KG1 (cell line): ENCODE measurements around the gene CNIH3.
"Not testable (repeated sequence)": the region's sequence is repeated elsewhere in the genome, so short reads cannot be mapped to it uniquely, and the experiment has no call there.

Experiments used
- DNase-seq: peaks from one replicate; lab custom pipeline; 2025; lab: John Stamatoyannopoulos, UW

The CNIH3 gene

GRCh38 chr1:224689374-224689773 lies 73.3 kb downstream of the CNIH3 start:
- DNase-seq: no peak

GRCh38 chr1:224690576-224690975 lies 74.5 kb downstream of the CNIH3 start:
- no peak for DNase-seq

DNA sequence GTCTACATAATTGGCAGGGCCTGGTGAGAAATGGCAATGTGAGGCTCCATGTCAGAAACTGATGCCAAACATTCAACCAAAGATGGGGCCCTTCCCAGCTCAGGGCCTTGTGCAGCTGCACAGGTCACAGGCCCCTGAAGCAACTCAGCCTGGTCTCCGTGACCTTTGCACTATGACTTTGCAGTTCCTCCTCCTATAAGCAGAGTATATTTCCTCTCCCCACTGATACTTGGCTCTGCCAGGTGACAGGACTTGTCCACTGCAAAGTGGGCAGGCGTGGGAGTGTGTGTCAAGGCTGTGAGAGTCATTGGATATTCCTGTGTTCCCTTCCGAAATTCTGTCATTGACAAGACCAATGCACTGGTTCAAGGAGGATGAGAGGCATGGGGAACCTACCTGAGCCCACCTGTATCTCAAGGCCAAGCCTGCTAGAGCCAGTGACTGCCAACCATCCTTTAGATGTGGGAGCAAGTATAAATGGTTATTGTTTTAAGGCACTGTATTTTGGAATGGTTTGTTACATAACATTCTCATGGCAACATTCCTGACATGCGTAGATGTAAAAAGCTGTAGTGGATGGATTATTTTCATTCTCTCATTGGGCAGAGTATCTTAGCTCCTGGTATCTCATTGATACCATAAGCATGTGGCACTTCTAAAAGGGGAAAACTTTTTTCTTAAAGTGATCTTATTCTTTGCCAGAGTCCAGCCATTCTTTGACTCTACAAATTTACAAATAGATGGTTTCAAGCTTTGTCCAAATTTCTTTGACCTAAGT lies 75.2 kb downstream of the CNIH3 start:
- no peak for DNase-seq

GRCh38 chr1:224694969-224695368 lies 78.9 kb downstream of the CNIH3 start:
- no peak for DNase-seq

DNA sequence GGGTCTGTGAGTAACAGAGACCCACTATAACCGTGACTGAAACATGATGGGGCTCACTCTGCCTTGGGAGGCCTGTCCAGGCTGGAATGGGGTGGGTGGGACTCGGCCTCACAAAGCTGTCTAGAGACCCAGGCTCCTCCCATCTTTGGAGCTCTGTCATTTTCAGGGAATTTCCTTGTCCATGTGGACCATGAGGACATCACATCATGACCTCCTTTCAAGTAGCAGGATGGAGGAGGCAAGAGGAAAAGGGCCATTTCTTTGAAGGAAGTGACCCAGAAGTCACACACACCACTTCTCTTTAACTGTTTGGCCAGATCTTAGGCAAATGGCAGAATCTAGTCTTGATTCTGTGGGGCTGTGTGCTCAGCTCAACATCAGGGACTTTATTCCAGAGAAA lies 79.9 kb downstream of the CNIH3 start:
- DNase-seq: no peak

- DNase-seq: no peak
Observed at GRCh38 chr1:224696891-224697765, 81.0 kb downstream of the CNIH3 start.

DNA sequence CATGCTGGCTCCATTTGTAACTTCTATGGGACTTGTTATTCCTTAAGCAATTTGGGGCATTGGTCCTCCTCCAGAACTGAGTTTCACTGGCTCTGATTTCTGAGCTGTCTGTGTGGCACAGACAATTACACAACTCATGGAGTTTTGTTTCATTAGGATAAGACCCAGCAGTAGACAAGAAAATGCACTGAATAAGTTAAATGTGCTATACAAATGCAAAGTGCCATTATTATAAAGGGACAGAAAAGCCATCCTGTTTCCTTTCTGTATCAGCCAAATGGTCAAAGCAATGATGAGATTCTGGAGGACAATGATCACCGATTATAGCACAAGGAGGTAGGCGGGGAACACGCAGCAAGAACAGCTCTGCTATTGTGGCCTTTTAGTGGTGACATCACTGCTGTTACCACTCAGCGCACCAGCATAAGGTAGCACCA lies 81.9 kb downstream of the CNIH3 start:
- DNase-seq: no peak

DNA sequence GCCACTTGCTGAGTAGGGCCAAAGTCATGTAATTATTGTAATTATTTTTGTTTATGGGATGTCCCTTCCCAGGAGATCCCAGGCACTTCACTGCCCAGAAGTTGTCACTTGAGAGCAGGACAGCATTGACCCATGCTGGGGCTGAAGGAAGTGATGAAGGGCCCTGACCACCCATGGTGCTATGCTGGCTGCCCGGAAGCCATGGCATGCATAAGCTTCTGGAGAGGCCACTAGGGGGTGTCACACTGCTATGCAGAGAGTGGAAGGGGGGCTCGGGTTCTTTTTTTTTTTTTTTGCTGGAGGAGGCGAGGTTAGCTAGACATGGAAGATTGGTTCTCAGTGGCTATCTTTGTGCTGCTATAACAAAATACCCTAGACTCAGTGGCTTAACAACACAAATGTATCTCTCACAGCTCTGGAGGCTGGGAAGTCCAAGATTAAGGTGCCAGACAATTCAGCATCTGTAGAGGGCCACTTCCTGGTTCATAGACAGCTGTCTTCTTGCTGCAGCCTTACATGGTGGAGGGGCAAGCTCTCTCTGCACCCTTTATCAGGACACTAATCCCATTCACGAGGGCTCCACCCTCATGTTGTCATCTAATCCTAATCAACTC lies 84.9 kb downstream of the CNIH3 start:
- peak; percentile 5 for DNase-seq

DNA sequence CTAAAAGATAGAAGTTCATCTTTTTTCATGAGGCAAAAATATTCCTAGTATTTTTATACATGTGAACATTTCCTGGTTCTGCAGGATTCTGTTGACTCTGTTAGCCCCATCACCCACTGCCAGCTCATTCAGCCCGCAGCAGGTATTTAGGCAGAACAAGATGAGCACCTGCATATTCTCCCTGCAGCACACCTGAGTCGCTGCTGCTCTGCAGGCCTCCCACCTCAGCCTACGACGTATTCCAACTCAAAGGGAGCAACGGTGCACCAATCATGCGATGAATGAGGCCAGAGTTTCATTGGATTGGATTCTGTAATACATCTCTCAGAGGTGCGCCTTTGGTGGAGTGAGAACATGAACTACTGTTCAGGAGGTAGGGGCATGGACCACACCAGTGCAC lies 87.6 kb downstream of the CNIH3 start:
- DNase-seq: no peak

DNA sequence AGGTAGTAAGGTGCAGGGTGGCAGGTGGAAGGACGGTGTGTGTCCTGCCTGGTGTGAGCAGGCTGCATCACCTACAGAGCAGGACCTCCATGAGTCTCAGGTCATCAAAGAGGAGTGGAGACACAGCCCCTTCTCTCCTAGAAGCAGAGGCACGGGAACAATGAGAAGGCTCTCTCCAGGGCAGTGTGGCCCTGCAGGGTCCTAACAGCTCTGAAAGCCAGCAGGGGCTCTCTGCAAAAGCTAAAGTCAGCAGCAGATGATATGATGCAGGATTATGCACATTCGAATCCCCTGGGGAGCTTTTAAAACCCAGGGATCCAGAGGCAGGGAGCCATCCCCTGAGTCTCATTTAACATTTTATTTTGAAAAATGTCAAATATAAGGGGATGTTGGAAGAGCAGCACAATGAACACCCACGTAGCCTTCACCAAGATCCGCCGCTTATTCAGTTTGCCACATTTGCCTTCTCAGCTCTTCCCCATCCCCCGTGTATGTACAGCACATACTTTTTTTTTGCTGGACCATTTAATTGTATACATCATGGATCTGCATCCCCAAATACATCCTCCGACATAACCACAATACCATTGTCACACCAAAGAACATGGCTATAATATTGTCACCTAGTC lies 88.1 kb downstream of the CNIH3 start:
- DNase-seq: no peak

DNA sequence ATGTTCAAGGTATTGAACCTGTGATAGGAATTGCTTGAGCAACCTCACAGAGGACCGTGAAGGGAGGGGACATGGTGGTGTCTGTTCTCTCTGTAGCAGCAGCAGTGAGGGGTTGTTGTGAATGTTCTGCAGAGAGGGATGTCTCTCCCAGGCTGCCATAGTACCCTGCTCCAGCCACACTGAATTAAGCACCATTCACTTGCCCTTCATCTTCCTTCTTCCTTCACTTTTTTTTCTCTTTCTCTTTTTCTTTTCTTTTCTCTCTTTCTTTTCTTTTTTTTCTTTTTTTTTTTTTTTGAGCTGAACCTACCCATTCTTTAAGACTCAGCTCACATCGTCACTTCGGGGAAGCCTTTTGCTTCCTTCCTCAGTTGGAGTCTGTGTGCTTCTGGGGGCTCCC lies 89.5 kb downstream of the CNIH3 start:
- DNase-seq: no peak

DNA sequence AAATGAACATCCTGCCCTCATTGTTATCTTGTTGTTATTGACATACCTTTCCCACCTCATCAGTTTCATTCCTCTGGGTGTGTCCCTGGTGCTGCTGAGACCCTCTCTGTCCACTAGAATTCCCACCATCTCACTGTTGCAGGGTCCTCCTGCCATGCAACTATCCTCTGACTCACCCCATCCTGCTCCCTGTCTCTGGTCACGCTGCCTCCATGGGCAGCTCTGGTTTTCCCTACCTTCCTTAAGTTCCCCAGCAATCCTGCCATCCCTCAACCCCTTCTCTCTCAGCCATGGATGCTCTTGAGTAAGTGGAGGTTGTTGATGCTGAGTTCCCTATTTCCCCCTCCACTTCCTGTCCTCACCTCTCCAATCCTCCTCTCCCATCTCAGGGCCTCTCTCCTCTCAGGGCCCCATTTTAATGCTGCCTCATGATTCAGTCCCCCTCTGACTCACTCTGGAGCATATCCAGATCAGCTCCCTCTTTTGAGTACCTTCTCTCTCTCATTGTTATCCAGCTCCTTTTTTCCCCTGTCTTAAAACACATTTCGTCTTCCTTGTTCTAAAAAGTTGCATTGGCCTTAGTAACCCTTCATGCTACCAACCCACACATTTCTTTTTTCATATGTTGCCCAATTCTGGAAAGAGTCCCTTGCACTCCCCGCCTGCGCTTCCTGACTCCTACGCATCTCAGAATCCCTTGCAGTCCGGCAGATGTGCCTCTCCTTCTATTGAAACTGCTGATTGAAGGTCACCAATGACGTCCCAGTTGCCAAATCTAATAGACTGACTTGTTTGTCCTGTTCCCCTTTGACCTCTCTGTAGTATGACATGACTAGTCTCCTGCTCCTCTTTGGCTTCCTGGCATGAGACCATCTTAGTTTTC lies 92.0 kb downstream of the CNIH3 start:
- DNase-seq: no peak

DNA sequence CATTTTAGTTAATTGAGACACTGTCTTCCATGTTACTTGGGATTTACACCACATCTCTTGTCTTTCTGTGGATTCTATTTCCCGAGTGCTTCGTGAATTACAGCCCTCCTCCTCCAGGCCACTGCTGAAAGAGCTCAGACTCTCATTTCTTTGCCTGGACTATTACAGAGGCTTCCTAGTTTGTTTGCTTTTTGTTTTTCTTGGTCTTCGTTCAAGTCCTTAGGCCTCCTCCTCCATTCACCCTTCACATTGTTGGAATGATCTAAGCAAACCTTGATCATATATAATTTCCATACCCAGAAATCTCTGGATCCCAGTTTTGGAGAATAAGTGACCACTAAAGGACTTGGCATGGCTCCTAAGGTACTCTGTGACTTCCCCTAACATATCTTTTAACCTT lies 94.1 kb downstream of the CNIH3 start:
- no peak for DNase-seq

DNA sequence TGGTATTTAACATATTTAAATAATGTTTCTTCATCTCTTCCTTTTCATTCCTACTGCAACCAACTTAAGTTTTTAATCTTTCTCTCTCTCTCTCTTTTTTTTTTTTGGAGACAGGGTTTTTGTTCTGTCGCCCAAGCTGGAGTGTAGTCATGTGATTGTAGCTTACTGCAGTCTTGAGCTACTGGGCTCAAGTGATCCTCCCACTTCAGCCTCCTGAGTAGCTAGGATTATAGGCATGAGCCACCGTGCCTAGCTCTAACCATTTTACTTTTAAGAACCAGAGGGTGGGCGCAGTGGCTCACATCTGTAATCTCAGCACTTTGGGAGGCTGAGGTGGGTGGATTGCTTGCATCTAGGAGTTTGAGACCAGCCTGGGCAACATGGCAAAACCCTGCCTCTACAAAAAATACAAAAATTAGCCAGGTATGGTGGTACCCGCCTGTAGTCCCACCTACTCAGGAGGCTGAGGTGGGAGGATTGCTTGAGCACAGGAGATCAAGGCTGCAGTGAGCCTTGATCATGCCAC lies 95.2 kb downstream of the CNIH3 start:
- not testable (repeated sequence) for DNase-seq

- no peak for DNase-seq
Observed at GRCh38 chr1:224711876-224712275, 95.8 kb downstream of the CNIH3 start.

DNA sequence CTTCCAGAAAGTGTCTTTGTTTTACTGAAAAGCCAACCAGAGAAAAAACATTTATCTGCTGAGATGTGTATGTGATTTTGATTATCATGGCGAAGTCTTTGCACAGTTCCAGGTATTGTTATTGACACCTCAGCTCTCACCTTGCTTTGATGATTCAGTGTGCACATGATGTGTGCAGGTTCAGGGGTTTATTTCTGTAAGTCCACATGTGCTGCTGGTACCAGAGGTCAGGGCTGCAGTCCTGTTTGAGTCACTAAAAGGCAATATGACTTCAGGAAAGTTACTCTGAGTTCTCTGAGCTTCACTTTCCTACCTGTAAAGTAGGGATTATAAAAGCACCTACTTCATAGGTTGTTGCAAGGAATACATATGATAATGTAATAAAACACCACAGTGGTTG lies 97.1 kb downstream of the CNIH3 start:
- no peak for DNase-seq

GRCh38 chr1:224714553-224714952 lies 98.4 kb downstream of the CNIH3 start:
- no peak for DNase-seq

GRCh38 chr1:224718470-224719053 lies 102.4 kb downstream of the CNIH3 start:
- DNase-seq: no peak

DNA sequence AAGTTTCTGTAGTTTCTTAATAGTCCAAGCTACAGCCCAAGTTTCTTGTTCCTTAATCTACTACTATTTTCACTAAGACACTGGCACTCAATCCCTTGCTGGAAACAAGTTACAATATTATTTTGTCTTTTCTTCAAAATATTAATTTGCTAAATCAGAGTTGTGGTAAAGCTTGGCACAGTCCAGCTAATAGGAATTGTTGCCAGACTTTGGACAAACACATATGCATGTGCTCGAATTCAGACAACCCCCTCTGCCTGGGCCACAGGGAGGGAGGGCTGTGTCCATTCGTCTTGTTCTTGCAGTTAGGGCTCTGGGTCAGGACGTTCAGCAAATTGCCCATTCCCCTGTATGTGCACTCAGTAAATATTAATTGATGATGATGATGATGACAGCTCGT lies 103.6 kb downstream of the CNIH3 start:
- no peak for DNase-seq

DNA sequence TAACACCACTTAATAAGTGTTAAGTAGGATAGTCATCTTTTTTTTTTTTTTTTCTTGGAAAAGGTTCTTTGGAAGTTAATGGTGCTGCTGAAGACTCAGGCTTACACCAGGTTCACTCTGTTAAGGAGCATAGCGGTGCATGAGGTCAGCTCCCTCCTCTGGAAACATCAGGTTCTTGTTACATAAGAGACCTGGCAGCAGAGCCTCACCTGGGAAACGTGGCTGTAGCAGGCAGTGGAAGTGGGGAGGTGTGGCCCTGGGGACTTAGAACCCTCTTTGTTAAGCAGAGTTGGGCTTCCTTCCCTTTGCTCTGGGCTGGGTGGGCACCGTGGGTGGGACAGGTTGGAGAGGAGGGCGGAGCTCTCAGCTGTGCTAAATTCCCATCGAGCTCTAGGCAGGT lies 104.1 kb downstream of the CNIH3 start:
- no peak for DNase-seq

DNA sequence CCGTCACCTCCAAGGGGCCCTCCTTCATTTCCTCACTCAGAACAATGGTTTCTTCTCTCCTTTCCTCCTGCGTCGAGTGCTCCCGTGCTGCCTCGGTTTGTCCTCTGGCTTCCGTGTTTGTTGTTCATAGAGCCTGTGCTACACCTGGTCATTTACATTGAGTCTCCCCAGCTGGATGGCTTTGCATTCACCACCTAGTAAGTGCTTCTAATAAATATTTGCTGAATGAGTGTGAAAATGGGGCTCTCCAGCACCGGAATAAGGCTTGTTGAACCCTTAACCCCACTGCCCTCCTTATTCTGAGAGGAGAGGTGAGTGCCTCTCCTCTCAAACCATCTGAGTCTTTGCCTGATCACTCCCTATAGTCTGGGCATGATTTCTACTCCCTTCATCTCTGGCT lies 104.9 kb downstream of the CNIH3 start:
- no peak for DNase-seq
